Panc1 (cell line): ENCODE measurements around the gene ANKRD34A. TPM values are rescaled to one million over a fixed set of nuclear protein-coding genes. Genes with fewer than 3 reads are reported as not detected.

Experiments
- ATAC-seq: fragments of 200-7000 bp; cut with Tn5 transposase; 2 replicates; pipeline ENCODE4 v1.9.1; 2020; ENCODE audit warnings: mild to moderate bottlenecking, moderate library complexity
- BruUV-seq: library from RNA; stranded (reverse); fragments of 400-500 nt; replicated peaks from 2 replicates; lab custom pipeline; 2021; lab: Mats Ljungman, UMichigan
- CTCF ChIA-PET: fragments of 300-600 bp; sonication (Branson Sonifier 250); formaldehyde crosslinking; loops from one replicate; lab custom pipeline; 2022; ENCODE audit warnings: antibody characterized with exemption; lab: Charles Lee
- POLR2A ChIA-PET: fragments of 300-600 bp; sonication (Branson Sonifier 250); formaldehyde crosslinking; loops from one replicate; lab custom pipeline; 2022; ENCODE audit warnings: antibody characterized with exemption; lab: Charles Lee
- DNase-seq: peaks from one replicate; pipeline ENCODE4 v3.0.0-alpha.2; 2010; ENCODE audit warnings: low read depth, low spot score
- H3K27ac ChIP-seq: 2 replicates; pipeline ENCODE4 v1.5.1; 2011; ENCODE audit warnings: mild to moderate bottlenecking, low read length, inconsistent platforms
- H3K27me3 ChIP-seq: fragments of 200-500 bp; sonication (Bioruptor generic); 2 replicates; pipeline ENCODE4 v1.6.0; 2014; ENCODE audit warnings: low read length, inconsistent platforms; ENCODE audit not compliant: control insufficient read depth, insufficient read depth
- H3K36me3 ChIP-seq: fragments of 200-500 bp; sonication (Bioruptor generic); 2 replicates; pipeline ENCODE4 v1.5.1; 2014; ENCODE audit warnings: inconsistent platforms, mild to moderate bottlenecking, low read length, moderate library complexity; ENCODE audit not compliant: control insufficient read depth, insufficient read depth
- H3K4me1 ChIP-seq: 2 replicates; pipeline ENCODE4 v1.5.1; 2011; ENCODE audit warnings: inconsistent platforms, mild to moderate bottlenecking, low read length, moderate library complexity; ENCODE audit not compliant: control insufficient read depth, insufficient read depth
- H3K4me3 ChIP-seq, 2 experiments: 2 replicates each; pipeline ENCODE4 v1.5.1; 2011 to 2012; ENCODE audit warnings: low read depth in 2 of 2, low read length in 2 of 2, mild to moderate bottlenecking in 2 of 2, inconsistent platforms in 1 of 2, moderate library complexity in 1 of 2
- H3K9me3 ChIP-seq: fragments of 200-500 bp; sonication (Bioruptor generic); 2 replicates; pipeline ENCODE4 v1.5.1; 2014; ENCODE audit warnings: low read depth, mild to moderate bottlenecking, inconsistent platforms, low read length, moderate library complexity; ENCODE audit not compliant: control insufficient read depth, insufficient read depth
- CTCF ChIP-seq: fragments of 450-650 bp; IDR thresholded peaks from 2 replicates; pipeline ENCODE4 v1.5.1; 2017; ENCODE audit warnings: mild to moderate bottlenecking
- POLR2AphosphoS5 ChIP-seq: IDR thresholded peaks from 2 replicates; pipeline ENCODE4 v1.6.1; 2012; ENCODE audit warnings: mild to moderate bottlenecking, low read depth, low read length, moderate library complexity
- SIN3A ChIP-seq: IDR thresholded peaks from 2 replicates; pipeline ENCODE4 v1.6.1; 2012; ENCODE audit warnings: low read depth, mild to moderate bottlenecking, low read length, moderate library complexity, borderline replicate concordance; ENCODE audit not compliant: insufficient read depth
- TCF7L2 ChIP-seq: IDR thresholded peaks from 2 replicates; pipeline ENCODE4 v1.6.1; 2011; ENCODE audit warnings: mild to moderate bottlenecking, low read depth, low read length, inconsistent platforms
- in situ Hi-C: cut with HindIII; loops from 2 replicates; pipeline ENCODE4 v1.10.0; 2016; ENCODE audit warnings: low sequenced_read_pairs, low pct_unique_long_range_greater_than_20kb
- intact Hi-C: fragments of 100-400 bp; cut with micrococcal nuclease; formaldehyde crosslinking; loops from one replicate; pipeline ENCODE4 v1.10.0; 2022; ENCODE audit not compliant: unreplicated experiment
- total RNA-seq: library from RNA; stranded (reverse); gene quantifications from one replicate; pipeline ENCODE4 v1.2.1, GENCODE V29; 2021; ENCODE audit not compliant: unreplicated experiment
- TF ChIP-seq, protein P1 (sequence below), 2 experiments: IDR thresholded peaks; 2 replicates each; pipeline ENCODE4 v1.6.1; 2011 to 2012; ENCODE audit warnings: low read depth in 2 of 2, control low read depth in 1 of 2, low read length in 1 of 2, mild to moderate bottlenecking in 1 of 2, moderate library complexity in 1 of 2; ENCODE audit not compliant: insufficient read depth in 1 of 2

Gene ANKRD34A
- total RNA-seq, 1 experiment from 2014 or later = 1.4 TPM

DNA sequence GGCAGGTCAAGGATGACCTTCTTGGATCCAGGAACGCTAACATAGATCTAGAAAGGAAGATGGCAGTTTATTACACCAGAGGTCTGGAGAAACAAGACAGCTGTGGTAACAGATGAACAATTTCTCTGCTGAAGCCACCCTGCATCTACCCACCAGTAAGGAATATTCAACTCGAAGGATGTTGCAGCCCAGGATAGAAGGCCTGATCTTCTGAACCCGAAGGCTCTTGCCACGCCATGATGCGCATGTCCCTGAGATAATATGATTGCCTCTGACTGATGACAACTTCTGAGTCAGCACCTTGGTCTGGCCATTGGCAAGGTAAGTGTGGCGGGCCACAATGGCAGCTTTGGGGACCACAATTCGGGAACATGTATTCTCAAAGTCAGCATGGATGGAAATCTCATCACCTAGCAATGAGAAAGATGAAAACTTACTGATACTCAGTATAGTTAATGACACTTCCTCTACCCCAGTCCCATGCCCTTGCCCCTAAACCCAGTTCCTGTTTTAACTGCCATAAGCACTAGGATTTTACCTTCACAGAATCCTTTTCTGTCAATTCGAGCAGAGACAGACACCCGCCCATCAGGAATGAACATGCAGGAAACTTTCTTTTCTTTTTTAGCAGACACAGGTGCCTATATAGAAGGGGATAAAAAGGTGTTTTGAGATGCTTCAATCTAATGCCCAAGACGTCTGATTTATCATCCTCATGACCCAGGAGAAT lies 30.2 kb upstream of the ANKRD34A start:
- TSS peak; percentile 73 for BruUV-seq
- ChIA-PET POLR2A (no interaction called here), CTCF (interaction anchor here (0.6 kb wide), 1 partner anchor 149 kb away, joined by 5 read pairs; the partner anchor contains the start of gene NUDT17)
- peak overlapping the region; percentile 61 to 73; a peak in 3 of 4 replicates for H3K4me3 ChIP-seq
- TF ChIP-seq SIN3A (no peak), TCF7L2 (no peak), POLR2AphosphoS5 (no peak), CTCF (no peak)
- TF ChIP-seq, protein P1, sequence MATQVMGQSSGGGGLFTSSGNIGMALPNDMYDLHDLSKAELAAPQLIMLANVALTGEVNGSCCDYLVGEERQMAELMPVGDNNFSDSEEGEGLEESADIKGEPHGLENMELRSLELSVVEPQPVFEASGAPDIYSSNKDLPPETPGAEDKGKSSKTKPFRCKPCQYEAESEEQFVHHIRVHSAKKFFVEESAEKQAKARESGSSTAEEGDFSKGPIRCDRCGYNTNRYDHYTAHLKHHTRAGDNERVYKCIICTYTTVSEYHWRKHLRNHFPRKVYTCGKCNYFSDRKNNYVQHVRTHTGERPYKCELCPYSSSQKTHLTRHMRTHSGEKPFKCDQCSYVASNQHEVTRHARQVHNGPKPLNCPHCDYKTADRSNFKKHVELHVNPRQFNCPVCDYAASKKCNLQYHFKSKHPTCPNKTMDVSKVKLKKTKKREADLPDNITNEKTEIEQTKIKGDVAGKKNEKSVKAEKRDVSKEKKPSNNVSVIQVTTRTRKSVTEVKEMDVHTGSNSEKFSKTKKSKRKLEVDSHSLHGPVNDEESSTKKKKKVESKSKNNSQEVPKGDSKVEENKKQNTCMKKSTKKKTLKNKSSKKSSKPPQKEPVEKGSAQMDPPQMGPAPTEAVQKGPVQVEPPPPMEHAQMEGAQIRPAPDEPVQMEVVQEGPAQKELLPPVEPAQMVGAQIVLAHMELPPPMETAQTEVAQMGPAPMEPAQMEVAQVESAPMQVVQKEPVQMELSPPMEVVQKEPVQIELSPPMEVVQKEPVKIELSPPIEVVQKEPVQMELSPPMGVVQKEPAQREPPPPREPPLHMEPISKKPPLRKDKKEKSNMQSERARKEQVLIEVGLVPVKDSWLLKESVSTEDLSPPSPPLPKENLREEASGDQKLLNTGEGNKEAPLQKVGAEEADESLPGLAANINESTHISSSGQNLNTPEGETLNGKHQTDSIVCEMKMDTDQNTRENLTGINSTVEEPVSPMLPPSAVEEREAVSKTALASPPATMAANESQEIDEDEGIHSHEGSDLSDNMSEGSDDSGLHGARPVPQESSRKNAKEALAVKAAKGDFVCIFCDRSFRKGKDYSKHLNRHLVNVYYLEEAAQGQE (IDR thresholded peaks at IDR 0.05; ENCODE audit: insufficient read depth in 1 of 2, low read depth in 2 of 2, low read length in 1 of 2) = no peak
- no peak for ATAC-seq
- peaks cover 14% of the 10 kb centered on the region for H3K4me1 ChIP-seq
- no peak for DNase-seq
- no peak overlapping the region for H3K27ac ChIP-seq
- H3K9me3 ChIP-seq = no peaks in the 10 kb centered on the region
- H3K36me3 ChIP-seq = peaks cover 2% of the 10 kb centered on the region; the same call in 1 of the 2 replicates
- intact Hi-C loops (no loop called here), in situ Hi-C loops (no loop called here)
- no peaks in the 10 kb centered on the region; the same call in 1 of the 2 replicates for H3K27me3 ChIP-seq

- peaks cover 2% of the 10 kb centered on the region; the same call in 1 of the 2 replicates for H3K36me3 ChIP-seq
- no peaks in the 10 kb centered on the region; the same call in 1 of the 2 replicates for H3K27me3 ChIP-seq
- no peak for ATAC-seq
- H3K9me3 ChIP-seq = no peaks in the 10 kb centered on the region
- no peak for DNase-seq
- TF ChIP-seq, protein P1 (IDR thresholded peaks at IDR 0.05; ENCODE audit: insufficient read depth in 1 of 2, low read depth in 2 of 2, low read length in 1 of 2) = no peak
- TF ChIP-seq POLR2AphosphoS5 = no peak
- TF ChIP-seq SIN3A = no peak
- no peak for TF ChIP-seq CTCF
- no peak for TF ChIP-seq TCF7L2
- ChIA-PET CTCF (interaction anchor here (0.6 kb wide), 1 partner anchor 149 kb away, joined by 5 read pairs; the partner anchor contains the start of gene NUDT17), POLR2A (no interaction called here)
- H3K27ac ChIP-seq = no peak overlapping the region
- intact Hi-C loops (no loop called here), in situ Hi-C loops (no loop called here)
- peak overlapping the region; percentile 61 to 73; a peak in 1 of 4 replicates for H3K4me3 ChIP-seq
- no TSS peak for BruUV-seq
- H3K4me1 ChIP-seq = peaks cover 12% of the 10 kb centered on the region
Measured at GRCh38 chr1:145993618-145994390, 29.4 kb upstream of the ANKRD34A start.
